ENCODE data around the gene EBF4.
"Not testable (repeated sequence)": the region's sequence is repeated elsewhere in the genome, so short reads cannot be mapped to it uniquely, and the experiment has no call there.

EBF4 gene

GRCh38 chr20:2759603-2760296 is 67.2 kb downstream of the EBF4 start:
- no peak for DNase-seq

- no peak for DNase-seq
Measured at GRCh38 chr20:2760297-2760951, 67.8 kb downstream of the EBF4 start.

GRCh38 chr20:2760952-2761305 is 68.3 kb downstream of the EBF4 start:
- no peak for DNase-seq

- no peak for DNase-seq
Measured at GRCh38 chr20:2761885-2762284, 69.3 kb downstream of the EBF4 start.

- DNase-seq = no peak
Measured at GRCh38 chr20:2762578-2763131, 70.1 kb downstream of the EBF4 start.

GRCh38 chr20:2763186-2763585 is 70.6 kb downstream of the EBF4 start:
- DNase-seq = no peak

- DNase-seq = no peak
Measured at GRCh38 chr20:2767768-2768631, 75.4 kb downstream of the EBF4 start.

GRCh38 chr20:2768632-2769015 is 76.0 kb downstream of the EBF4 start:
- DNase-seq = no peak

- DNase-seq = not testable (repeated sequence)
Measured at GRCh38 chr20:2770091-2770490, 77.5 kb downstream of the EBF4 start.

- no peak for DNase-seq
Measured at GRCh38 chr20:2771631-2772080, 79.1 kb downstream of the EBF4 start.

- DNase-seq = no peak
Measured at GRCh38 chr20:2773812-2774211, 81.2 kb downstream of the EBF4 start.

- no peak for DNase-seq
Measured at GRCh38 chr20:2775139-2775538, 82.6 kb downstream of the EBF4 start.

- DNase-seq = no peak
Measured at GRCh38 chr20:2778602-2779321, 86.2 kb downstream of the EBF4 start.

- DNase-seq = no peak
Measured at GRCh38 chr20:2780948-2781347, 88.4 kb downstream of the EBF4 start.

GRCh38 chr20:2783908-2784566 is 91.5 kb downstream of the EBF4 start:
- no peak for DNase-seq

- DNase-seq = no peak
Measured at GRCh38 chr20:2793471-2793870, 100.9 kb downstream of the EBF4 start.

- DNase-seq = no peak
Measured at GRCh38 chr20:2794202-2794748, 101.7 kb downstream of the EBF4 start.

- no peak for DNase-seq
Measured at GRCh38 chr20:2794866-2795447, 102.4 kb downstream of the EBF4 start.

- DNase-seq = no peak
Measured at GRCh38 chr20:2795451-2795850, 102.9 kb downstream of the EBF4 start.

GRCh38 chr20:2796011-2796660 is 103.6 kb downstream of the EBF4 start:
- no peak for DNase-seq

Measured in activated CD4-positive, alpha-beta T cell treated with anti-CD3 and anti-CD28 coated beads for 4 hours (primary cell).